ENCODE data around the gene LGI4. TPM values are rescaled to one million over a fixed set of nuclear protein-coding genes. Genes with fewer than 3 reads are reported as not detected.

LGI4 gene
- total RNA-seq, 1 experiment from 2014 or later = 0.43 TPM

GRCh38 chr19:35136231-35136630 lies 1.4 kb upstream of the LGI4 start:
- H3K4me1 ChIP-seq = peaks cover 5% of the 10 kb centered on the region; the same call in 1 of the 2 replicates
- intact Hi-C loops (cut with micrococcal nuclease; ENCODE audit: unreplicated experiment) = loop anchor here (5.0 kb wide), 2 partner anchors 111 to 164 kb away; partner anchors contain the start of gene LSR

GRCh38 chr19:35135389-35135909 lies 590 bp upstream of the LGI4 start:
- Mint-ChIP-seq H3K27me3 (ENCODE audit: insufficient read depth, unreplicated experiment) (peaks cover 2% of the 10 kb centered on the region), H3K36me3 (ENCODE audit: insufficient read depth, unreplicated experiment) (no peaks in the 10 kb centered on the region), H3K4me1 (ENCODE audit: low read depth, unreplicated experiment) (peaks cover 7% of the 10 kb centered on the region), H3K4me3 (ENCODE audit: unreplicated experiment) (no peak overlapping the region), H3K27ac (ENCODE audit: unreplicated experiment) (no peak overlapping the region), H3K9me3 (ENCODE audit: unreplicated experiment) (no peaks in the 10 kb centered on the region)
- H3K4me3 ChIP-seq (ENCODE audit: low read depth, low read length) = no peak overlapping the region
- no peaks in the 10 kb centered on the region for H3K27me3 ChIP-seq (replicated peaks; ENCODE audit: control insufficient read depth, insufficient read depth, low read length)
- DNase-seq = peak; percentile 82 to 89
- BruUV-seq (replicated peaks) = no TSS peak
- intact Hi-C loops (cut with micrococcal nuclease; ENCODE audit: unreplicated experiment) = loop anchor here (1.0 to 5.0 kb wide), 4 partner anchors 21 to 163 kb away; partner anchors contain the start of gene LSR
- peaks cover 11% of the 10 kb centered on the region; the same call in 1 of the 2 replicates for H3K4me1 ChIP-seq
- TF ChIP-seq CTCF (IDR thresholded peaks at IDR 0.05; ENCODE audit: insufficient read depth in 1 of 2, low read depth in 1 of 2, low read length in 1 of 2, severe bottlenecking in 1 of 2, unreplicated experiment in 1 of 2) = peak; percentile 94 to 96
- no peaks in the 10 kb centered on the region for H3K36me3 ChIP-seq (ENCODE audit: control insufficient read depth, insufficient read depth, low read length)
- CTCF ChIA-PET = interaction anchor here (0.9 to 3.5 kb wide), 6 partner anchors 11 to 94 kb away, joined by 3 to 24 read pairs (median 5); partner anchors contain the start of gene HPN
- POLR2A ChIA-PET = interaction anchor here (0.5 kb wide), 1 partner anchor 59 kb away, joined by 3 read pairs; no protein-coding TSS in a partner anchor
- H3K9me3 ChIP-seq = no peaks in the 10 kb centered on the region

More at GRCh38 chr19:35136231-35136630, 1.4 kb upstream of the LGI4 start:
- peaks cover 7% of the 10 kb centered on the region for H3K4me1 Mint-ChIP-seq (ENCODE audit: low read depth, unreplicated experiment)
- H3K9me3 Mint-ChIP-seq (ENCODE audit: unreplicated experiment) = no peaks in the 10 kb centered on the region
- no TSS peak for BruUV-seq (replicated peaks)
- H3K36me3 ChIP-seq (ENCODE audit: control insufficient read depth, insufficient read depth, low read length) = no peaks in the 10 kb centered on the region
- no peaks in the 10 kb centered on the region for H3K9me3 ChIP-seq
- ChIA-PET CTCF (interaction anchor here (0.9 to 3.5 kb wide), 6 partner anchors 12 to 95 kb away, joined by 3 to 24 read pairs (median 5); partner anchors contain the start of gene HPN), POLR2A (no interaction called here)
- TF ChIP-seq CTCF (IDR thresholded peaks at IDR 0.05; ENCODE audit: insufficient read depth in 1 of 2, low read depth in 1 of 2, low read length in 1 of 2, severe bottlenecking in 1 of 2, unreplicated experiment in 1 of 2) = no peak
- H3K4me3 ChIP-seq (ENCODE audit: low read depth, low read length) = no peak overlapping the region
- H3K27me3 Mint-ChIP-seq (ENCODE audit: insufficient read depth, unreplicated experiment) = peaks cover 2% of the 10 kb centered on the region
- H3K4me3 Mint-ChIP-seq (ENCODE audit: unreplicated experiment) = no peak overlapping the region
- no peaks in the 10 kb centered on the region for H3K36me3 Mint-ChIP-seq (ENCODE audit: insufficient read depth, unreplicated experiment)
- no peak for DNase-seq
- no peaks in the 10 kb centered on the region for H3K27me3 ChIP-seq (replicated peaks; ENCODE audit: control insufficient read depth, insufficient read depth, low read length)
- no peak overlapping the region for H3K27ac Mint-ChIP-seq (ENCODE audit: unreplicated experiment)

- no peak for TF ChIP-seq CTCF (IDR thresholded peaks at IDR 0.05; ENCODE audit: insufficient read depth in 1 of 2, low read depth in 1 of 2, low read length in 1 of 2, severe bottlenecking in 1 of 2, unreplicated experiment in 1 of 2)
- Mint-ChIP-seq H3K36me3 (ENCODE audit: insufficient read depth, unreplicated experiment) (no peaks in the 10 kb centered on the region), H3K9me3 (ENCODE audit: unreplicated experiment) (no peaks in the 10 kb centered on the region), H3K4me1 (ENCODE audit: low read depth, unreplicated experiment) (peaks cover 7% of the 10 kb centered on the region), H3K27ac (ENCODE audit: unreplicated experiment) (no peak overlapping the region), H3K27me3 (ENCODE audit: insufficient read depth, unreplicated experiment) (peaks cover 2% of the 10 kb centered on the region), H3K4me3 (ENCODE audit: unreplicated experiment) (no peak overlapping the region)
- peak overlapping the region; percentile 18 for H3K4me3 ChIP-seq (ENCODE audit: low read depth, low read length)
- H3K27me3 ChIP-seq (replicated peaks; ENCODE audit: control insufficient read depth, insufficient read depth, low read length) = no peaks in the 10 kb centered on the region
- ChIA-PET POLR2A (no interaction called here), CTCF (interaction anchor here (1.6 kb wide), 1 partner anchor 19 kb away, joined by 6 read pairs; the partner anchor contains the start of gene FXYD3)
- H3K4me1 ChIP-seq = peaks cover 19% of the 10 kb centered on the region
- no TSS peak for BruUV-seq (replicated peaks)
- no peaks in the 10 kb centered on the region for H3K36me3 ChIP-seq (ENCODE audit: control insufficient read depth, insufficient read depth, low read length)
- intact Hi-C loops (cut with micrococcal nuclease; ENCODE audit: unreplicated experiment) = no loop called here
- no peaks in the 10 kb centered on the region for H3K9me3 ChIP-seq
- no peak for DNase-seq
Measured at GRCh38 chr19:35133826-35134225, 1.0 kb downstream of the LGI4 start.

All from Caco-2 (cell line).